ENCODE results near the gene ITIH4. TPM values are rescaled to one million over a fixed set of nuclear protein-coding genes. Genes with fewer than 3 reads are reported as not detected.

Gene ITIH4
- total and polyA plus RNA-seq, 9 of the 15 experiments (the other 6 are each of a cell fraction or from before 2014, with no cell fraction given): 0.09 to 0.62 (median 0.20) TPM; not detected in 6

DNA sequence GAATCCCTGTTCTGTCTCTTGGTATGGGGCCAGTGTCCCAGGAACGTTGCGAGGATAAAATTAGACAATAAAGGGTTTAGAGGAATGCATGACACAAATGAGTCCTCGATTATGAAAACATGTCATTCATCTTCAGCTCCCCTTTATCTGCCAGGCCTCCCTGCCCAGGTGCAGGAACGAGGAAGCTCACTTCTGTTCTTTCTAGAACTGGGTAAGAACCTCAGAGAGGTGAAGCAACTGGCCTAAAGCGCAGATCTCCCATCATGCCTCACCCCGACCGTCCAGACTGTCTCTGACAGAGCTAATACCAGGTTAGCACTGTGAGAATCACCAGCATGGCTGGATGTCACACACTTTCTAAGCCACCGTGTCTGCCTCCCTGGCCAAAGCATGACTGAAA is 54.6 kb downstream of the ITIH4 start (continued):
- TF ChIP-seq CHD7 (IDR thresholded peaks at IDR 0.05; ENCODE audit: low read depth, low read length): no peak
- no peak for TF ChIP-seq HDAC1 (IDR thresholded peaks at IDR 0.05)

Data from K562 (cell line).